ENCODE data around the gene SCAF1.
A peak's percentile ranks its signal among the peaks of the same experiment; 100 is the strongest.

DNA sequence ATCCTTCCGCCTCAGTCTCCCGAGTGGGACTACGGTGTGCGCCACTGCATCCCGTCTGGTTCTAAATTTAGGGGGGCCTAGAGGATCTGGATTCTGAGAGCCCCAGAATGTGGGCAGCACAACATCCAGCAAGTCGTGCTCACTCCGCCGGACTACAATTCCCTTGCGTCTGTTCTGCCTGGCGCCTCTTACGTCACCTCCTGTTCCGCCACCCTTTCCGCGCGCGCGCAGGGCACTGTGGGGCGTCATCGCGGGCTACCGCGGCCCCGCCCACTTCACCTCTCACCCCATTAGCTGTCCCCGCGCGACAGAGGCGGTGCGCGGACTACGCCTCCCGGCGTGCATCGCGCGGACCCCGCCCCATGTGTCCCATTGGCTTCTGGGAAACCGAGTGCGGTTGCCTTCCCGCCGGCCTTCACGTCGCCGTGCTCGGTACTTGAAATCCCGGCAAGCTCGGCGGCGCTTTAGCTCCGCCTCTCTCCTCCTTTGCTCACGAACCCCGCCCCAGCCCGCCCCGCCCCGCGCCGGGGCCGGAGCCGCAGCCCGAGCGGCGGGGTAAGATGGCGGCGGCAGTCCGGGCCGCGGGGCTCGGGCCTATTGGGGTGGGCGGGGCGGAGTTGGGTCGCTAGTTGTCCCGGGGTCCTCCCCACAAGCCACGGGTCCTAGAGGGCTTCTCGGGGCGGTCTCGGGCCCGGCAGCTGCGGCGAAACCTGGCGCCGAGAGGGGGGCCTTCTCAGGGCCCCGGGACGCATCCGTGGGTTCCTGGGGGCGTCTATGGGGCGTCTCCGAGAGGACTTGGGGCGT, at the start of gene SCAF1:
- TF ChIP-seq, protein P1, sequence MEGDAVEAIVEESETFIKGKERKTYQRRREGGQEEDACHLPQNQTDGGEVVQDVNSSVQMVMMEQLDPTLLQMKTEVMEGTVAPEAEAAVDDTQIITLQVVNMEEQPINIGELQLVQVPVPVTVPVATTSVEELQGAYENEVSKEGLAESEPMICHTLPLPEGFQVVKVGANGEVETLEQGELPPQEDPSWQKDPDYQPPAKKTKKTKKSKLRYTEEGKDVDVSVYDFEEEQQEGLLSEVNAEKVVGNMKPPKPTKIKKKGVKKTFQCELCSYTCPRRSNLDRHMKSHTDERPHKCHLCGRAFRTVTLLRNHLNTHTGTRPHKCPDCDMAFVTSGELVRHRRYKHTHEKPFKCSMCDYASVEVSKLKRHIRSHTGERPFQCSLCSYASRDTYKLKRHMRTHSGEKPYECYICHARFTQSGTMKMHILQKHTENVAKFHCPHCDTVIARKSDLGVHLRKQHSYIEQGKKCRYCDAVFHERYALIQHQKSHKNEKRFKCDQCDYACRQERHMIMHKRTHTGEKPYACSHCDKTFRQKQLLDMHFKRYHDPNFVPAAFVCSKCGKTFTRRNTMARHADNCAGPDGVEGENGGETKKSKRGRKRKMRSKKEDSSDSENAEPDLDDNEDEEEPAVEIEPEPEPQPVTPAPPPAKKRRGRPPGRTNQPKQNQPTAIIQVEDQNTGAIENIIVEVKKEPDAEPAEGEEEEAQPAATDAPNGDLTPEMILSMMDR (IDR thresholded peaks at IDR 0.05; ENCODE audit: poor library complexity, severe bottlenecking), result no peak
- TF ChIP-seq MXI1 (conservative IDR thresholded peaks at IDR 0.05; ENCODE audit: poor library complexity, severe bottlenecking) (peak; percentile 37), POLR2AphosphoS5 (IDR thresholded peaks at IDR 0.05) (peak; percentile 75), TAF1 (IDR thresholded peaks at IDR 0.05; ENCODE audit: low read depth) (no peak), EP300 (conservative IDR thresholded peaks at IDR 0.05; ENCODE audit: poor library complexity, severe bottlenecking) (peak; percentile 68), RAD21 (conservative IDR thresholded peaks at IDR 0.05) (no peak)
- TF ChIP-seq, protein P2, sequence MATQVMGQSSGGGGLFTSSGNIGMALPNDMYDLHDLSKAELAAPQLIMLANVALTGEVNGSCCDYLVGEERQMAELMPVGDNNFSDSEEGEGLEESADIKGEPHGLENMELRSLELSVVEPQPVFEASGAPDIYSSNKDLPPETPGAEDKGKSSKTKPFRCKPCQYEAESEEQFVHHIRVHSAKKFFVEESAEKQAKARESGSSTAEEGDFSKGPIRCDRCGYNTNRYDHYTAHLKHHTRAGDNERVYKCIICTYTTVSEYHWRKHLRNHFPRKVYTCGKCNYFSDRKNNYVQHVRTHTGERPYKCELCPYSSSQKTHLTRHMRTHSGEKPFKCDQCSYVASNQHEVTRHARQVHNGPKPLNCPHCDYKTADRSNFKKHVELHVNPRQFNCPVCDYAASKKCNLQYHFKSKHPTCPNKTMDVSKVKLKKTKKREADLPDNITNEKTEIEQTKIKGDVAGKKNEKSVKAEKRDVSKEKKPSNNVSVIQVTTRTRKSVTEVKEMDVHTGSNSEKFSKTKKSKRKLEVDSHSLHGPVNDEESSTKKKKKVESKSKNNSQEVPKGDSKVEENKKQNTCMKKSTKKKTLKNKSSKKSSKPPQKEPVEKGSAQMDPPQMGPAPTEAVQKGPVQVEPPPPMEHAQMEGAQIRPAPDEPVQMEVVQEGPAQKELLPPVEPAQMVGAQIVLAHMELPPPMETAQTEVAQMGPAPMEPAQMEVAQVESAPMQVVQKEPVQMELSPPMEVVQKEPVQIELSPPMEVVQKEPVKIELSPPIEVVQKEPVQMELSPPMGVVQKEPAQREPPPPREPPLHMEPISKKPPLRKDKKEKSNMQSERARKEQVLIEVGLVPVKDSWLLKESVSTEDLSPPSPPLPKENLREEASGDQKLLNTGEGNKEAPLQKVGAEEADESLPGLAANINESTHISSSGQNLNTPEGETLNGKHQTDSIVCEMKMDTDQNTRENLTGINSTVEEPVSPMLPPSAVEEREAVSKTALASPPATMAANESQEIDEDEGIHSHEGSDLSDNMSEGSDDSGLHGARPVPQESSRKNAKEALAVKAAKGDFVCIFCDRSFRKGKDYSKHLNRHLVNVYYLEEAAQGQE (IDR thresholded peaks at IDR 0.05; ENCODE audit: borderline replicate concordance), result no peak
